ENCODE measurements around the gene MIF. TPM values are rescaled to one million over a fixed set of nuclear protein-coding genes. Genes with fewer than 3 reads are reported as not detected.
"Not testable (repeated sequence)": the region's sequence is repeated elsewhere in the genome, so short reads cannot be mapped to it uniquely, and the experiment has no call there.

Gene MIF
- total RNA-seq, 1 experiment from 2014 or later, result 311 TPM

DNA sequence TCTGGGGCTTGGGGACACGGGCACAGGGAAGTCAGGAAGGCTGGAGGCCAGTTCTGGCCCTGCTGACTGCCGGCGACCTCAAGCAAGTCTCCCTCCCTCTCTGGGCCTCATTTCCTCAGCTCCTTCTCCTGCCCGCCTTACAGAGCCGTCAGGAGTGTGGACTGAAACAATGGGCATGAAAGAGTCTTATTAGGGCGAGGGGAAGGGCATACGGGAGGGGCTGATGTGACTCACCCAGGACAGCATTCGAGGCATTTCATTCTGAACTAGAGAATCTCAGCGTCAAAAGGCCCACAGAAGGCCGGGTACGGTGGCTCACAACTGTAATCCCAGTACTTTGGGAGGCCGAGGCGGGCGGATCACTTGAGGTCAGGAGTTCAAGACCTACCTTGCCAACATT, 46.0 kb downstream of the MIF start:
- not testable (repeated sequence) for DNase-seq (ENCODE audit: low spot score)

Other genes starting within 250 kb of the MIF start
- not detected in 2 replicates for gene RGL4, start 203.4 kb upstream of the MIF start, total RNA-seq (2014; rRNA removed; shearing (Covaris generic))
- gene ZNF70, start 143.3 kb upstream of the MIF start, total RNA-seq (2014; rRNA removed; shearing (Covaris generic)), result 1.2 and 1.4 TPM in 2 replicates
- not detected in 2 replicates for gene VPREB3, start 140.0 kb upstream of the MIF start, total RNA-seq (2014; rRNA removed; shearing (Covaris generic))
- gene C22orf15, start 131.4 kb upstream of the MIF start, total RNA-seq (2014; rRNA removed; shearing (Covaris generic)), result not detected in 2 replicates
- 0.72 and 14.9 TPM in 2 replicates for gene CHCHD10, start 126.4 kb upstream of the MIF start, total RNA-seq (2014; rRNA removed; shearing (Covaris generic))
- gene MMP11, start 121.5 kb upstream of the MIF start, total RNA-seq (2014; rRNA removed; shearing (Covaris generic)), result 0.35 and 1.4 TPM in 2 replicates
- 50.9 and 61.2 TPM in 2 replicates for gene SMARCB1, start 107.4 kb upstream of the MIF start, total RNA-seq (2014; rRNA removed; shearing (Covaris generic))
- gene DERL3, start 55.4 kb upstream of the MIF start, total RNA-seq (2014; rRNA removed; shearing (Covaris generic)), result 0.43 and 1.6 TPM in 2 replicates
- 3.2 and 4.6 TPM in 2 replicates for gene SLC2A11, start 36.5 kb upstream of the MIF start, total RNA-seq (2014; rRNA removed; shearing (Covaris generic))
- 5.2 and 12.3 TPM in 2 replicates for gene GSTT2B, start 66.8 kb downstream of the MIF start, total RNA-seq (2014; rRNA removed; shearing (Covaris generic))
- gene DDTL, start 72.5 kb downstream of the MIF start, total RNA-seq (2014; rRNA removed; shearing (Covaris generic)), result 1.5 and 2.8 TPM in 2 replicates
- gene DDT, start 80.1 kb downstream of the MIF start, total RNA-seq (2014; rRNA removed; shearing (Covaris generic)), result 188 and 232 TPM in 2 replicates
- gene GSTT2, start 85.8 kb downstream of the MIF start, total RNA-seq (2014; rRNA removed; shearing (Covaris generic)), result 1.7 TPM in 1 of 2 replicates, not detected in the other
- gene GSTT4, start 111.1 kb downstream of the MIF start, total RNA-seq (2014; rRNA removed; shearing (Covaris generic)), result not detected in 2 replicates
- 15.7 and 17.4 TPM in 2 replicates for gene CABIN1, start 116.9 kb downstream of the MIF start, total RNA-seq (2014; rRNA removed; shearing (Covaris generic))